Upper lobe of left lung (tissue), 4 donors: ENCODE measurements around the gene MACROD2.

ENCODE experiments used
- POLR2A ChIP-seq, 4 donors: fragments of 450-650 bp; IDR thresholded peaks; one replicate each; pipeline ENCODE4 v1.5.1; 2016 to 2017; ENCODE audit warnings: antibody characterized with exemption in 4 of 4, mild to moderate bottlenecking in 2 of 4
- POLR2AphosphoS5 ChIP-seq, 2 donors: sonication (generic); formaldehyde crosslinking; IDR thresholded peaks; one replicate each; pipeline ENCODE4 v1.5.1; 2017; ENCODE audit warnings: antibody characterized with exemption in 2 of 2
- TF ChIP-seq, protein P1 (sequence below), 6 experiments: fragments of 450-650 bp in 4 of 6; fragments of 200-600 bp in 2 of 6; sonication (generic) in 2 of 6; IDR thresholded peaks; one replicate each; pipeline ENCODE4 v1.5.1; 2016 to 2019; ENCODE audit warnings: antibody characterized with exemption in 6 of 6

DNA sequence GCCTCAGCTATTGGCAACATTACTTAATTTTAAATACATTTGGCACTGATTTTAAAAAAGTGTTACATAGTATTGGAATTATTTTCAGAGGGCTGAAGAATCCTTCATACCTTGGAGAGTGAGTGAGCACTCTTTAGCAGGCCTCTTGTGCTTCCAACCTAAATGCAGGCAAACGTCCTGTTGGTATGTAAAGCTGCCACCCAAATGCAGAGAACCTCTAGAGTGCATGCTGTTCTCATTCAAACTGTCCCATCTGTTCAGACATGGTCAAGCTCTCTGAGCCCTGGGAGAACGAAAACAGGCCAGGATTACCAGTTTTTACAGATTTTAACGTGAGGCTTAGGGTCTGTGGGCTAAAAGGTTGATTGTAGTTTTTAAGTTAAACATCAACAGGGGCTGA, 720.1 kb downstream of the MACROD2 start:
- TF ChIP-seq, protein P1, sequence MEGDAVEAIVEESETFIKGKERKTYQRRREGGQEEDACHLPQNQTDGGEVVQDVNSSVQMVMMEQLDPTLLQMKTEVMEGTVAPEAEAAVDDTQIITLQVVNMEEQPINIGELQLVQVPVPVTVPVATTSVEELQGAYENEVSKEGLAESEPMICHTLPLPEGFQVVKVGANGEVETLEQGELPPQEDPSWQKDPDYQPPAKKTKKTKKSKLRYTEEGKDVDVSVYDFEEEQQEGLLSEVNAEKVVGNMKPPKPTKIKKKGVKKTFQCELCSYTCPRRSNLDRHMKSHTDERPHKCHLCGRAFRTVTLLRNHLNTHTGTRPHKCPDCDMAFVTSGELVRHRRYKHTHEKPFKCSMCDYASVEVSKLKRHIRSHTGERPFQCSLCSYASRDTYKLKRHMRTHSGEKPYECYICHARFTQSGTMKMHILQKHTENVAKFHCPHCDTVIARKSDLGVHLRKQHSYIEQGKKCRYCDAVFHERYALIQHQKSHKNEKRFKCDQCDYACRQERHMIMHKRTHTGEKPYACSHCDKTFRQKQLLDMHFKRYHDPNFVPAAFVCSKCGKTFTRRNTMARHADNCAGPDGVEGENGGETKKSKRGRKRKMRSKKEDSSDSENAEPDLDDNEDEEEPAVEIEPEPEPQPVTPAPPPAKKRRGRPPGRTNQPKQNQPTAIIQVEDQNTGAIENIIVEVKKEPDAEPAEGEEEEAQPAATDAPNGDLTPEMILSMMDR (IDR thresholded peaks at IDR 0.05): no peak
- no peak for TF ChIP-seq POLR2A (IDR thresholded peaks at IDR 0.05)
- no peak for TF ChIP-seq POLR2AphosphoS5 (IDR thresholded peaks at IDR 0.05)
